Posterior cingulate gyrus (tissue), 11 donors: ENCODE results near the gene CYFIP1.

ENCODE experiments used
- DNase-seq, 10 donors: peaks; one replicate each; pipeline versions ENCODE4 v3.0.0 to v3.0.0-alpha.2; 2020 to 2021; ENCODE audit warnings: mixed read lengths in 3 of 10
- intact Hi-C: fragments of 100-400 bp; cut with DNase I; formaldehyde crosslinking; loops from one replicate; pipeline ENCODE4 v1.15.1; 2023

CYFIP1 gene

DNA sequence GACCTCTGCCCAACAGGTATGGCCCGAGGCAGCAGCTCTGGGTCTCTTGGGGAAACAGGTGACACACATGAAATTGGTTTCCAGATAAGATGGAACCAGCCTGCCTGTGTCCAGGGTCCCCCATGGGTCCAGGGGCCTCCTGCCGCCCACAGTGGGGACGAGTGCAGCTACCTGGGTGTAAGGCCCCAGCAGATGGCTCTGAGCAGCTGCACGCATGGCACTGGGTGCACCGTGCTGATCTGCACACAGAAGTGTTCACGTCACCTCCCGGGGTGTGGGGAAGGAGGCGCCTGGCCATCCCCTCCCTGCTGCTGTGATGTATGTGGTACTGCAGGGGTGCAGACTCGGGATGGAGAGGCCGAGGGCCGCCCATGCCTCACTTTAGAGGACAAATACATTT lies 78.1 kb downstream of the CYFIP1 start:
- intact Hi-C loops = loop anchor here (2.0 kb wide), 1 partner anchor 13 kb away; no protein-coding TSS in a partner anchor
- peak in 1 of 10 donors; percentile 64 for DNase-seq

DNA sequence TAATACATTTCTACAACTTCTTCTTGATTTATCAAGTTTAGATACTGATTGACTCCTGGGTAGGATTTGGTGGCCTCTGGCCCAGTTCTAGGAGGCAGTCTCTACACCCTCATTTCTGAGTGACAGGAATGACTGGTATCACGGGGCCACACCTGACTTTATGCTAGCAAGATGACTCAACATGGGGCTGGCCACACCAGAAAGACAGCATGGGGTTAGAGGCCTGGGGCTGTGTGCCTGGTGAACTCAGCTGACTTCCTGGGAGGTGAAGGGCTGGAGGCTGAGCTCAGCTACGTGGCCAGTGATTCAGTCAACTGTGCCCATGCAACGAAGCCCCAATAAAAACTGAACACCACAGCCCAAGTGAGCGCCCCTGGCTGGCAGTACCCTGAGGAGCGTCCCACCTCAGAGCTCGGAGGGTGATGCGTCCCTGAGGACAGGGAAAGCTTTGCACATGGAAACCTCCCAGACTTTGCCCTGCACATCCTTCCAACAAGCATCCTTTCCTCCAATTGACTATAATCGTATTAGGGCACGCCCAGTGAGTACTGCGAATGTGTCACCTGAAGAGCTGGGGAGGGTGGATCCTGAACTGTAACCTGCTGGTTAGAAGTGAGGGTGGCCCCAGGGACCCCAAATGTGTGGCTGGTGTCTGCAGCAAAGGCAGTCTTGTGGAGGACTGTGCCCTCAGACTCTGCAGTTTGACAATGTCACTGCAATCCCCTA lies 84.5 kb downstream of the CYFIP1 start:
- DNase-seq = peak in 2 of 10 donors; percentile 34 to 46
- intact Hi-C loops = no loop called here

DNA sequence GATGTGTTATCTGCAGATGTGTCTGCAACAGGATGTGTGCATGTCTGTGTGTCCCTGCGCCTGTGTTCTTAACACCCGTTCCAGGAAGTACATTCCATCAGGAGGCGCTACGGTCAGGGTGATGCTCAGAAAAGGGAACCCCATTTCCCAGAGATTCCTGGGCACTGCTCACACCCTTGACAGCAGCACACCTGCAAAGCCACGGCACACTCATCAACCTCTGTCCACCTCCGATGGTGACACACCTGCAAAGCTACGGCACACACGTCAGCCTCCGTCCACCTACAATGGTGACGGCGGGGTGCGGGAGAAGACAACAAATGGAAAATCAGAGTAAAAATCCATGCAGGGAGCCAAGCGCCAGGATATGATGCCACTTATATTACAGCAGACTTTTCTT lies 86.3 kb downstream of the CYFIP1 start:
- DNase-seq = peak in 2 of 10 donors; percentile 45 to 72
- intact Hi-C loops = no loop called here

DNA sequence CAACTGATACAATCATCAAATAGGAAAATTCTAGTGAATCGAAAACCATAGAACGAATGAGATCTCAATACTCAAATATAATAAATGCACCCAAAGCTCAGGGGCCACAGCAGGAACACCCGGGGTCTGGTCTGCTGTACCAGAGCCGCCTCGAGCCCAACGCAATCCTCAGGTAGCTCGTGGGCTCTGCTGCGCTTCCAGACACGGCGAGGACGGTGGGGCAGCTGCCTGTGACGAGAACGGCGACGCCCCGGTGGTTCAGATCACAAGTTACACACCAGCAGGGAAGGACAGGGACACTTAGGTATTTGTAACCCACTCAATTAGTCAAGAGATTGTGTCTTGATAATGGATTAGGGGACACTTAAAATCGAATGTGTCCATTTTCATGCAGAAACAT lies 87.1 kb downstream of the CYFIP1 start:
- intact Hi-C loops = no loop called here
- DNase-seq = peak in 2 of 10 donors; percentile 53 to 67

DNA sequence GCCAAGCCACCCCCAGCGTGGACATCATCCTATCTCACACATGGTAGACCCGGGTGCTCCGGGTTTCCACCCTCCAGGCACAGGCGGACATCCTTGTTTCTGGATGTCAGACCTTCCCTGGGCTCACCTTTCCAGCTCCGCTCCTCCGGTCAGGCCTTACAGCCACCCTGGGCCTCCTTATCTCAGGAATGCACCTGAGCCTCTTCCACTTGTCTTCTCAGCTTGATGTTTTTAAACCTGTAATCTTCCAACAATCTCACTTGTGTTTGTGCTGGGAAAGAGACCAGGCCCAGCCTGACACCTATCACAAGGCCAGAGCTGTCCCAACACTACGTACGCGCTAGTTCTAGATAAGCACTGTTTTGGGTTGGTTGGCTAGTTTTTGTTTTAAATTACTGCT lies 87.8 kb downstream of the CYFIP1 start:
- intact Hi-C loops = no loop called here
- peak in 2 of 10 donors; percentile 46 to 64 for DNase-seq

DNA sequence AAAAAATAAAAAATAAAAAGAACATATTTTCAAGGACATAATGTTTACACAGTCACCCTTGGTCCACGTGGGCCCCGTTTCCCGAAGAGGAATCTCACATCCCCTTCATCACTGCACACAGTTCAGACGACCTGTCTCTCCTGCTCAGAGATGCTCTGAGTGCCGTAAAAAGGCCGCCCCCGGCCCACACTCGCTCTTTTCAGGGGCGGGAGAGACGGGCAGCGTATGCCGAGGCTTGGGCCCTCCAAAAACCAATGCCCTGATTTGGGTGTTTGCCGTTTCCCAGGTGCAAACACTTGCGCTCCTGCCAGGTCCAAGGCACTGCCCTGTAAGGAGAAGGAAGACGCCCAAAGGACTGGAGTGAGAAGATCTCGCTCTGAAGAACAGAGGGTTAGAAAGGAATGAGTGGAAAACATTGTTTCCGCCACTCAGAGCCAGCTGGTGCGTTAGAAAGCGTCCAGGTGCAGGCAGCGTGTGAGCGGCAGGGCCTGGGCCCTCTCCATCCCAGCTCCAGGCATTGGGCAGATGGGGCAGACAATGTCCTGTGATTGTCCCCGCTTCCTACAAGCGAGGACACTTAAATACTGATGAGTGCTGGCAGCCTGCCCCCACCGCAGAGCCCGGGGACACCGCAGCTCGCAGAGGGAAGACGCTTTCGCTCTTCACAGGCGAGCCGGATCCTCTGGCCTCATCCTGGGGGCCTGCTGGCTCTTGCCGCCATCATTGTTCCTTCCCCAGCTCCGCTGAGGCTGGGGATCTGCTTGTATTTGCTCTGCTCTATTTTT lies 88.5 kb downstream of the CYFIP1 start:
- peak in 2 of 10 donors; percentile 74 to 78 for DNase-seq
- intact Hi-C loops = no loop called here

DNA sequence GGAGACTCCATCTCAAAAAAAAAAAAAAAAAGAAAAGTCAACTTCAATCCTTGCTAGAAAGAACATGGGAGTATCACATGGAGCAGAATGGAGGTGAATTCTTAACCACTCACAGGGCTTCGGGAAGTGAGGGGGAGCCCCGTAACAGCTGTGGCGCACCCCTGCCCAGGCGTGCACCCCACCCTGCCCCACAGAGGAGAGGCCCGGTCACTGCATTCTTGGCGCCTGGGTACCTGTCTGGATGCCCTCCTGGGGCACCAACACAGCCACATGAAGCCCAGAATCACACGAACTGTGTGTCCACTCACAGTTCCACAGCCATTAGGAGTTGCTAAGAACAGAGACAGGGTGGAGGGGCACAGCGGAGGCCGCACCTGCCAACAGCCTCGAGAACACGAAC lies 89.9 kb downstream of the CYFIP1 start:
- intact Hi-C loops = no loop called here
- DNase-seq = peak in 3 of 10 donors; percentile 4 to 63 (median 25)

DNA sequence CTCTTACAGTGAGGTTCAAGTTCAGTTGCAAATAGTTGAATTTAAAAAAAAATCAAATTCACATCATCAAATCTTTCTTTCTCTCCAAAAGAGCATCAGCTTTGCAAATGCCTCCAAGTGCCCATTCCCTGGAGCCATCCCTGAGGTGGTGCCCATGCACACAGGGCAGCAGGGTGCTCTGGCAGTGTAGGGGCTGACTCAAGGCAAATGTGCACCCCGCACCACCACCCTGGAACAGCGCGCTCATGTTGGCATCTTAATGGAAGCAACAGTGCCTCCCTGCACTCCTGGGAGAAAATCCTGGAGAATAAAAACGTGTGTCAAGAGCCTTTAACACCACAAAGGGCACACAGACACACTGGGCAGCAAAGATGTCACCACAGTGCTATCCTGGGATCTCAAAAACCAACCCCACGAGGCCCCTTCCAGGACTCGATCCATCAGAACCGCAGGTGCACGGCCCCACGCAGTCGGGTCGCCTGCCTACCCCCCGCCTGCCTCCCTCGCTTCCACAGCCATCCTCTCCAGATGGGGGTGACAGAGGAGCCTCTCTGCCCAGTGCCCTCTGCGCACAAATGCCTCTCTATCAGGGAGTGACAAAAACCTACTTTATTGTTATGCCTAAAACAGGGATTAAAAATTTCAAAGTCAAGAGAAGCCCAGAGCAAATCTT lies 90.9 kb downstream of the CYFIP1 start:
- intact Hi-C loops = loop anchor here (2.0 kb wide), 1 partner anchor 14 kb away; no protein-coding TSS in a partner anchor
- peak in 3 of 10 donors; percentile 57 to 83 (median 76) for DNase-seq

DNA sequence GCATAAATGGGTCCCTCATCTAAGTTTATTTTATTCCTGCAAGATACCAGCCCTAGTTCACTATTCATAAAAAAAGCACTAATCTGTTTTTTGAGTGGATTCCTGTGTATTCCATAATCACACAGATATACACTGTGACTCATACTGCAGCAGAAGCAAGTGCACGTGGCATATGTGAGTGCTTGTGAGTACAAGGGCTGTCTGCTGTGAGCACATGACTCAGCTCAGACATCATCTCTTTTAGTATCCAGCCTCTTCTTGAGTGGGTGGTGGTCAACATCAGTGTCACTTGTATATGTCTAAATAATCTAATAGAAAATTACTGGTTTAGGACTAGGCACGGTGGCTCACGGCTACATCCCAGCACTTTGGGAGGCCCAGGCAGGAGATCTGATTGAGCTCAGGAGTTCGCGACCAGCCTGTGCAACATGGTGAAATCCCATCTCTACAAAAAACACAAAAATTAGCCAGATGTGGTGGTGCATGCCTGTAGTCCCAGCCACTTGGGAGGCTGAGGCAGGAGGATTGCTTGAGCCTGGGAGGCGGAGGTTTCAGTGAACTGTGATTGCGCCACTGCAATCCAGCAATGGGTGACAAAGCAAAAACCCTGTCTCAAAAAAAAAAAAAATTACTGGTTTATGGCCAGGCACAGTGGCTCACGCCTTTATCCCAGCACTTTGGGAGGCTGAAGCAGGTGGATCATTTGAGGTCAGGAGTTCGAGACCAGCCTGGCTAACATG lies 91.9 kb downstream of the CYFIP1 start:
- peak in 6 of 10 donors; percentile 22 to 79 (median 44) for DNase-seq
- intact Hi-C loops = loop anchor here (2.0 kb wide), 1 partner anchor 15 kb away; no protein-coding TSS in a partner anchor

DNA sequence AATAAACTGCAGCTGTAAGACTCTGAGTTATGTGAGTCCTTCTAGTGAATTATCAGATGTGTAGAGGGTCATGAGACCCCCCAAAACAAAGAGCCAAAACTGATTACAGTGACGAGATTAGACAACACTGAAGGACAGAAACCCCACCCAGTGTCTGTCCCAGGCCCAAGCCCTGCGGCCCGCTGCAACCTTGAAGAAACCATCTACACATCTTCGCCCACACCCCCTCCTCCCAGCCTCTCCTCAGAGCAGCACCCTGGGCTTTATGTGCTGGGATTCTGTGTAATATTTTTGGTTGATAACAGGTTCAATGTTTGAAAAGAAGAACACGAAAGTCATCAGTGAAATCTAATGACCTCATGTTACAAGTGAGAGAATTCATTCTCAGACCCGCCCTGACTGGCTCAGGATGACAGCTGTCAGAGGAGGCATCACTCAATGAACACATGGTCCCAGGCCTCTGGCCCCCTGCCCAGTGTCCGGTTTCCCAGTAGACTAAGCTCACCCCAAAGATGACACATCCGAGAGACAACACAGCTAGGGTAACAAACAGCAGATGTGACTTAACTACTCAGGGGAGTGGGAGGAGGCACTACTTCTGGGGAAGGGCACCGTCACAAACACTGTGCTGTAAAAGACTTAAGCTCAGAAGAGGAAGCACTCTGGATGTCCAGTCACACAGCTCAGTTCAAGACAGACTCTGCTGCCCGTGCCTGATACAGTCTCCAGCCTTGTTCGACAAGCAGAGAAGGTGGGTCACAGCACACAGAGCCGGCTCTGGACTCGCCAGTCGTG lies 92.8 kb downstream of the CYFIP1 start:
- intact Hi-C loops = no loop called here
- DNase-seq = peak in 4 of 10 donors; percentile 47 to 91 (median 68)

DNA sequence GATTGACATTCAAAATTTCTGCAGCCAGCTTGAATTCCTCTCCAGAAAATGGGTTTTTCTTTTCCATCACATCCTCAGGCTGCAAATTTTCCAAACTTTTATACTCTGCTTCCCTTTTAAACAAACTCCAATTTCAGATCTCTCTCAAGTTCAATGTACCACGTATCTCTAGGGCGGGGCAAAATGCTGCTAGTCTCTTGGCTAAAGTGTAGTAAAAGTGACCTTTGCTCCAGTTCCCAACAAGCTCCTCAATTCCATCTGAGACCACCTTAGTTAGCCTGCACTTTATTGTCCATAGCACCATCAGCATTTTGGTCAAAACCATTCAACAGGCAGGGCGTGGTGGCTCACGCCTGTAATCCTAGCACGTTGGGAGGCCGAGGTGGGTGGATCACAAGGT lies 95.0 kb downstream of the CYFIP1 start:
- peak in 1 of 10 donors; percentile 25 for DNase-seq
- intact Hi-C loops = no loop called here

DNA sequence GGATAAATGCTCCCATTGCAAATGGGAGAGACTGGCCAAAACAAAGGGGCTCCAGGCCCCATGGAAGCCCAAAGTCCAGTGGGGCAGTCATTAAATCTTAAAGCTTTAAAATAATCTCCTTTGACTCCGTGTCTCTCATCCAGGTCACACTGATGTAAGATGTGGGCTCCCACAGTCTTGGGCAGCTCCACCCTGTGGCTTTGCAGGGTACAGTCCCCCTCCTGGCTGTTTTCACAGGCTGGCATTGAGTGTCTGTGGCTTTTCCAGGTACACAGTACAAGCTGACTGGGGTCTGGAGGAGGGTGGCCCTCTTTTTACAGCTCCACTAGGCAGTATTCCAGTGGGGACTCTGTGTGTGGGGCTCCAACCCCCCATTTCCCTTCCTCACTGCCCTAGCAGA lies 95.8 kb downstream of the CYFIP1 start:
- intact Hi-C loops = no loop called here
- DNase-seq = peak in 3 of 10 donors; percentile 30 to 78 (median 44)

DNA sequence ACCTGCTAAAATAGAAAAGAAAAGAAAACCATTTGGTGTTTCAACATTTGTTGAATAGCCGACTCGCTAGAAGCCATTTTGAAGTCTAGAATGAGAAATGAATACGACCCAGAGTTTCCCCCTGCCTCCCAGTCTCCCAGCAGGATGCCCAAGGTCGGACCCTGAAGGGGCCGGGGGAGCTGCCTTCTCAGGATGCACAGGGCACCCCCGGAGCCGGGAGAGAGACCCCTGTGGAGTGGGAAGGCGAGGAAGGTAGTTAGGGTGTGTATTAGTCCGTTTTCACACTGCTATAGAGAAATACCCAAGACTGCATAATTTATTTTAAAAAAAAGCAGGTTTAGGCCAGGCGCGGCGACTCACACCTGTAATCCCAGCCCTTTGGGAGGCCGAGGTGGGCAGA lies 97.0 kb downstream of the CYFIP1 start:
- peak in 3 of 10 donors; percentile 43 to 55 (median 50) for DNase-seq

DNA sequence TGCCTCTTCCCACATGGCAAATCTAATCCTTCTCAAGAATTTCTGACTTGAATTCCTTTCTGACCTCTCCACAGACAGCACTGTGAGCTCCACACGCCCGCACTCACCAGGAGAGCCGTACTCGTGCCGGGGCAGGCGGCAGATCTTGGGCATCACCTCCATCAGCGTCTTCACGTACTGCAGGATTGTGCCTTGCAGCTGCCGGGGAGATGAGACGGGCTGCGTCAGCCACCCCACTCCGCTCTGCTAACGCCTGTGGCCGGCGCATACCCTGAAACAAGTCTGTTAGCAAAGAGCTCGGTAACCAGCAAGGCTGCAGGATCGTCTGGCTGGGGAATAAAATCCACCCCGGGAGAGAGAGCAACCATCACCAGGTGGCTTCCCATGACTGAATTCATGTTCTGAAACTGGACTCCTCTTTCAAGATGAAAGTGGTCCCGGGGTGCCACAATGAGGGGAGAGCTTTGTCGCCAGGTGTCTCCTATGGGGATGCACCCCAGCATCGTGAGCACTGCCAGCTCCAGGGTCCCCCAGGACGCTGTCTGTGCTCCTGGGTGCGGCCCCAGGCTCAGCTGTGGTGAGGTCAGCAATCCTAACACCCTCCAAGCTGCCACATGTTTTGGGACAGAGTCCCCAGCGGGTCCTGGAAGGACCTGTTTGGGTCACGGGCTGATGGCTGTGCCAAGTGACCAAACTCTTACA lies 98.3 kb downstream of the CYFIP1 start:
- DNase-seq = peak in 3 of 10 donors; percentile 40 to 77 (median 47)
- intact Hi-C loops = no loop called here

More for the DNA sequence above, 97.0 kb downstream of the CYFIP1 start:
- intact Hi-C loops = no loop called here

DNA sequence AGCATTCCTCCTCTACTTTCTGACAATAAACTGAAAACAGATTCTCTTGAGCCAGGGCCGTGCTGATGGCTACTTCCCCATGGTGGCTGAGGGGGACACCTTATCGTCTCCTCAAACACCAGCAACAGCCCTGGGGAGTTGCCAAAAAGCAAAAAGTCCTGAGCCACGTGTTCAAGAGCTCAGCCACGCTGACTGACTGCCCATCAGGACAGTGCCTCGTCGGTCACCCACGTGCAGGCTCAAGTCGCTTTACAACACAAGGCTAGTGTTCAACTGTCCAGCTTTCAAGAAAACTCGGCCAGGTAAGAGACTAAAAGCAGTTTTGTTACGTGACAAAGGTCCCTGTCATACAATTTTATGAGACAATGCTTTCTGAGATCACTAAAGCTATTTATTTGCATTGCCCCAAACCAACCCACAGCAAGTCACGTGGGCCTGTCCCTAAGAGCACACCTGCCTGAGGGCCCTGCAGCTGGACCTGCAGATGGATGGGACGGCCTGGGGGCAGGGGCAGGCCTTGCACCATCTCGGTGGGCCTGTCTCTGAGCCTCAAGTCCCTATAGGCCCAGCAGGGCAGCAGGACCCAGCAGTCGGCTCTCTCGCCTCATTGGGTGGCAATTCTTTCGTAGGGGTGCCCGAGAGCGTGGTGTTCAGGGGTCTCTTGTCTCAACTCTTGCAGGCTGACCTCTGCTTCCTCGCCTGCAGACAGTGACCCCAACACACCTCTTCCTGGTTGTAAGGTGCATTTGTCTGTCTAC lies 99.0 kb downstream of the CYFIP1 start:
- intact Hi-C loops = no loop called here
- peak in 3 of 10 donors; percentile 32 to 67 (median 39) for DNase-seq

DNA sequence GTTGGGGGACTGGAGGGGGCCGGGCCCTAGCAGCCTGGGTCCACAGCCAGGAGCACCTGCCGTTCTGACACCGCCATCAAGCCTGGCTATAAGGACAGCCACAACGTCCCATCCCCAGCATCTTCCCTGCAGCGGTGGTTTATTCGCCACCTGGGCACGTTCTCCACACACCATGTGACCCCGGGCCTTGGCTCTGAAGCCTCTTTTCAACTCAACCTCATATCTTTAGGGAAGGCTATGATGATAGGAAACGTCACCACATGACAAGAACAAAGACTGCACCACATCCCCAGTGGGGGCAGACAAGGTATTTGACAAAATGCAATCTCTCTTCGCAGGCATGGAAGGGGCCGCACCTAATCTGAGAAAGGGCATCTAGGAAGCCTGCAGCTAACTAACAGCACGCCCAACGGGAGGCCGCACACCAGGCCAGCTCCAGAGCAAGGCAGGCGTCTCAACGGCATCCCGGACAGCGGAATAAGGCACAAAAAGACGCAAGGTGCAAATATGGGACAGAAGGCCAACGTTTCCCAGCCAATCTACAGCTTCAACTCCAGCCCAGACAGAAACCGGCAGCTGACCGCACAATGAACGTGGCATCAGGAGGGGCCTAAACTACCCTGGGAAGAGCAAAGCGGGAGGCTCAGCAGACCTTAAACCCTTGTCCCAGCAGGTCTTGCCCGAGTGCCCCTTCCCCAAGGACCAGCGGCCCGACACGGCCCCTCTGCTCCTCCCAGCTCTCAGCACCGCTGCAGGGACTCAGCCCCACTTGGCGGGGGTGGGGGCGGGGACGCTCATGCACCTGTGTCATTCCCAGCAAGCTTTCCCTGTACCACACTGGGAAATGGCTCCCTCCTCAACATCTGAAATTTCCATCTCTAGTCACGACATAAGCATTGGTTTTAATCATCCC lies 99.8 kb downstream of the CYFIP1 start:
- peak in 2 of 10 donors; percentile 62 to 64 for DNase-seq
- intact Hi-C loops = no loop called here

DNA sequence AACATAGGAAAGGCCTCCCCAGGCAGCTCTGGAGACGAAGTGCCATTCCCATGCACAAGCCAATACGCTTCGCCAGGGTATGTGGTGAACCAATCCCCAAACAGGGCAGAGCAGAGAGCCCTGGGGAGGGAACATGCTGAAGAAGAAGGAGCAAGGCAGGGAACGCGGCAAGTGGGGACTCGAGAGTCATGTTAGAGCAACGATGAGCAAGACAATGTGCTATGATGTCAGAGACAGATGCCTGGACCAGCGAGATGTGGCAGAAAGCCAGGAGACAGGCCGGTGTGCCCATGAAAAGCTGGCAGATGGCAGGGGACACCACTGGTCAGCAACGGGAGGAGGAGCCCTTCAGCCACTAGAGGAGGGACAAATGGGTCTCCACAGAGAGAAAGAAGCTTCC lies 102.1 kb downstream of the CYFIP1 start:
- intact Hi-C loops = loop anchor here (10.0 kb wide), 1 partner anchor 47 kb away; no protein-coding TSS in a partner anchor
- DNase-seq = peak in 2 of 10 donors; percentile 71 to 84
